DLD1 (cell line): ENCODE data around the gene SIGLEC7.

Experiments used
- in situ Hi-C: cut with HindIII; loops from 2 replicates; pipeline ENCODE4 v1.10.0; 2017; ENCODE audit warnings: low sequenced_read_pairs

Gene SIGLEC7

GRCh38 chr19:51198641-51199040 is 56.5 kb downstream of the SIGLEC7 start:
- in situ Hi-C loops = no loop called here

DNA sequence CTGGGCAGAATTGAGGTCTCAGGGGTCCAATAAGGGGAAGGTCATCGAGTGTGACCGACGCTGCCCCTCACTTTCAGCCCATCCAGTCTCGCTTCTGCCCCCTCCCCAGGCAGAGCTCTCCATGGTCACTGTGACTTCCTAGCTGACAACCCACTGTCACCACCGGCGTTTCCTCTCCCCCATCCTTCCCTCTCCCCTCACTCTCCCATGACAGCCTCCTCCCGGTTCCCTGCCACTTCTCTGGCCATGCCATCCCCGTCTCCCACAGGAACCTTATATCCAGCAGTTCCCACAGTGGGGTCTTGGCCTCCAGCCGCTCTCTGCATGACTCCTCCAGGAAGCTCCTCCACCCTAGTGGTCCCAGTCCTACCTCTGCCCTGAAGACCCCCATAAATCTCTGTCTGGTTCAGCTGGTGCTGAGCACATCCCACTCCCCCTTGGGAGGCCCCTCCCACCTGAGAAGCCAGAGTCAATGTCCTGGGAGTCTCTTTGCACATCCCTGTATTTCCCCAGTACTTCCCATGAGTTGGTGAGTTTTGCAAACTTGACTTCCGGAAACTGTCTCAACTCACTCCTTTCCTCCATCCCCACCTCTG is 58.1 kb downstream of the SIGLEC7 start:
- in situ Hi-C loops = no loop called here

GRCh38 chr19:51201712-51202111 is 59.6 kb downstream of the SIGLEC7 start:
- in situ Hi-C loops = no loop called here
